Measurements from ENCODE around the gene RAB3B. TPM values are rescaled to one million over a fixed set of nuclear protein-coding genes. Genes with fewer than 3 reads are reported as not detected.
A peak's percentile ranks its signal among the peaks of the same experiment; 100 is the strongest.

Gene RAB3B
- total and polyA plus RNA-seq, 9 of the 15 experiments (the other 6 are each of a cell fraction or from before 2014, with no cell fraction given): 0.07 to 0.47 (median 0.27) TPM

- TF ChIP-seq, protein P1, sequence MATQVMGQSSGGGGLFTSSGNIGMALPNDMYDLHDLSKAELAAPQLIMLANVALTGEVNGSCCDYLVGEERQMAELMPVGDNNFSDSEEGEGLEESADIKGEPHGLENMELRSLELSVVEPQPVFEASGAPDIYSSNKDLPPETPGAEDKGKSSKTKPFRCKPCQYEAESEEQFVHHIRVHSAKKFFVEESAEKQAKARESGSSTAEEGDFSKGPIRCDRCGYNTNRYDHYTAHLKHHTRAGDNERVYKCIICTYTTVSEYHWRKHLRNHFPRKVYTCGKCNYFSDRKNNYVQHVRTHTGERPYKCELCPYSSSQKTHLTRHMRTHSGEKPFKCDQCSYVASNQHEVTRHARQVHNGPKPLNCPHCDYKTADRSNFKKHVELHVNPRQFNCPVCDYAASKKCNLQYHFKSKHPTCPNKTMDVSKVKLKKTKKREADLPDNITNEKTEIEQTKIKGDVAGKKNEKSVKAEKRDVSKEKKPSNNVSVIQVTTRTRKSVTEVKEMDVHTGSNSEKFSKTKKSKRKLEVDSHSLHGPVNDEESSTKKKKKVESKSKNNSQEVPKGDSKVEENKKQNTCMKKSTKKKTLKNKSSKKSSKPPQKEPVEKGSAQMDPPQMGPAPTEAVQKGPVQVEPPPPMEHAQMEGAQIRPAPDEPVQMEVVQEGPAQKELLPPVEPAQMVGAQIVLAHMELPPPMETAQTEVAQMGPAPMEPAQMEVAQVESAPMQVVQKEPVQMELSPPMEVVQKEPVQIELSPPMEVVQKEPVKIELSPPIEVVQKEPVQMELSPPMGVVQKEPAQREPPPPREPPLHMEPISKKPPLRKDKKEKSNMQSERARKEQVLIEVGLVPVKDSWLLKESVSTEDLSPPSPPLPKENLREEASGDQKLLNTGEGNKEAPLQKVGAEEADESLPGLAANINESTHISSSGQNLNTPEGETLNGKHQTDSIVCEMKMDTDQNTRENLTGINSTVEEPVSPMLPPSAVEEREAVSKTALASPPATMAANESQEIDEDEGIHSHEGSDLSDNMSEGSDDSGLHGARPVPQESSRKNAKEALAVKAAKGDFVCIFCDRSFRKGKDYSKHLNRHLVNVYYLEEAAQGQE (IDR thresholded peaks at IDR 0.05; ENCODE audit: borderline replicate concordance): no peak
- TF ChIP-seq, protein P1 (CRISPR knock-in tag; IDR thresholded peaks at IDR 0.05; ENCODE audit: low read depth): no peak
- TF ChIP-seq ZNF134 (CRISPR knock-in tag; conservative IDR thresholded peaks at IDR 0.05) (no peak), GATA2 (CRISPR knock-in tag; IDR thresholded peaks at IDR 0.05) (no peak), POLR2G (IDR thresholded peaks at IDR 0.05; ENCODE audit: low read depth, low read length) (no peak), NCOA6 (IDR thresholded peaks at IDR 0.05) (0 out of 2 replicates have a peak, but pooled peaks have one; percentile 29), GTF2A2 (tag; IDR thresholded peaks at IDR 0.05) (no peak), RCOR1 (IDR thresholded peaks at IDR 0.05; ENCODE audit: borderline replicate concordance in 1 of 2, low read depth in 2 of 2, low read length in 2 of 2) (no peak), HDAC3 (IDR thresholded peaks at IDR 0.05; ENCODE audit: borderline replicate concordance, partially characterized antibody) (peak; percentile 69), ZNF551 (CRISPR knock-in tag; IDR thresholded peaks at IDR 0.05) (no peak), SRSF7 (optimal IDR thresholded peaks at IDR 0.05; ENCODE audit: low read depth, low read length) (no peak), MLLT1 (IDR thresholded peaks at IDR 0.05) (0 out of 4 replicates have a peak, but pooled peaks of 1 of the 2 experiments have one; percentile 9), ZC3H4 (CRISPR knock-in tag; IDR thresholded peaks at IDR 0.05; ENCODE audit: borderline replicate concordance) (no peak), NFRKB (IDR thresholded peaks at IDR 0.05; ENCODE audit: low read depth) (peak; percentile 22; the same call in 1 of the 2 replicates), THRAP3 (IDR thresholded peaks at IDR 0.05; ENCODE audit: borderline replicate concordance) (no peak; the same call in 1 of the 2 replicates), ZBTB9 (CRISPR knock-in tag; IDR thresholded peaks at IDR 0.05) (no peak), ZFX (CRISPR knock-in tag; IDR thresholded peaks at IDR 0.05) (peak; percentile 49; the same call in 1 of the 2 replicates), BRCA1 (IDR thresholded peaks at IDR 0.05) (no peak), BRCA1 (CRISPR knock-in tag; IDR thresholded peaks at IDR 0.05) (no peak), TARDBP (IDR thresholded peaks at IDR 0.05) (no peak), ASH1L (IDR thresholded peaks at IDR 0.05; ENCODE audit: borderline replicate concordance, low read depth, partially characterized antibody) (peak; percentile 2)
Measured at GRCh38 chr1:52034050-52034384, 43.5 kb upstream of the RAB3B start (continued).
